ENCODE data around the gene CETP.

The CETP gene

DNA sequence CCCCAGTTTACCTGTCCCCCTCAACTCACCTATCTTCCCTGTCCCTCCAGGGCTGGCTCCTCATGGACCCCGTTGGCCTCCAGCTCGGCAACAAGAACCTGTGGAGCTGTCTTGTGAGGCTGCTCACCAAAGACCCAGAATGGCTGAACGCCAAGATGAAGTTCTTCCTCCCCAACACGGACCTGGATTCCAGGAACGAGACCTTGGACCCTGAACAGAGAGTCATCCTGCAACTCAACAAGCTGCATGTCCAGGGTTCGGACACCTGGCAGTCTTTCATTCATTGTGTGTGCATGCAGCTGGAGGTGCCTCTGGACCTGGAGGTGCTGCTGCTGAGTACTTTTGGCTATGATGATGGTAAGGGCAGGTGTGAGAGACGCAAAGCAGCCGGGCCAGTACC is 58.9 kb downstream of the CETP start:
- no peak for DNase-seq (ENCODE audit: low read depth, low spot score)

DNA sequence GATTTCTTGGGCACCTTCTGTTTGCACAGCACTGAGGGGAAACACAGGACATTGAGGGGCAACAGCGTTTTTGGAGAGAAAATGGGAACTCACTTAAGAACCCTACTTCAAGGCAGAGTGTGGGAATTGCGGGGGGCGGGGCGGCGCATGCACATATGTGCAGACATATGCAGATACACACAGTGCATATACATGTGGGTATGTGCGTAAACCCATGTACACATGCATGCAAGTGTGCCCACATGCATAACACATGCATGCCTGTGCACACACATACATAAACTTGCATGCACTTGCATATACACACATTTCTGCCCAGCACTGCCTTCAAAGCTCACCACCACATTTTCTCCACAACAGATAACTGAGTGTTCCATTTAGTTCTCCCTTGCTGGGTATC is 60.0 kb downstream of the CETP start:
- no peak for DNase-seq (ENCODE audit: low read depth, low spot score)

DNA sequence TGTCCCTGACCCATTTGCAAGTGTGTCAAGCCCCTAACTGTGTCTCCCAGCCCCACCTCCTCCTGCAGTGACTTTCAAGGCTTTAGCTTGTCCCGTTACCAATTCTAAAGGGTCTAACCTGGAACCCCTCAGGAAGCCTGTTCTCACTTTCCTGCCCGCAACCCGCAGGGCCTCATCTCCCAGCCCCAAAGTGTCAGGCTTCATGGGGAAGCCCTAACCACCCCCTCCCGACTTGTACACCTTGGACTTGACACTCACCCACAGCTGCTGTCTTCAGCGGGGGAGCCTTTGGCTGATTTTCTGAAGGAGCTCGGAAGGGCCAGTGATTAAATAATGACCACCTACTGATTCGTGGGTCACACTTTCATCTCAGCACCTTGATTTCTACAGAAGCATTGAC is 60.7 kb downstream of the CETP start:
- DNase-seq (ENCODE audit: low read depth, low spot score) = no peak

DNA sequence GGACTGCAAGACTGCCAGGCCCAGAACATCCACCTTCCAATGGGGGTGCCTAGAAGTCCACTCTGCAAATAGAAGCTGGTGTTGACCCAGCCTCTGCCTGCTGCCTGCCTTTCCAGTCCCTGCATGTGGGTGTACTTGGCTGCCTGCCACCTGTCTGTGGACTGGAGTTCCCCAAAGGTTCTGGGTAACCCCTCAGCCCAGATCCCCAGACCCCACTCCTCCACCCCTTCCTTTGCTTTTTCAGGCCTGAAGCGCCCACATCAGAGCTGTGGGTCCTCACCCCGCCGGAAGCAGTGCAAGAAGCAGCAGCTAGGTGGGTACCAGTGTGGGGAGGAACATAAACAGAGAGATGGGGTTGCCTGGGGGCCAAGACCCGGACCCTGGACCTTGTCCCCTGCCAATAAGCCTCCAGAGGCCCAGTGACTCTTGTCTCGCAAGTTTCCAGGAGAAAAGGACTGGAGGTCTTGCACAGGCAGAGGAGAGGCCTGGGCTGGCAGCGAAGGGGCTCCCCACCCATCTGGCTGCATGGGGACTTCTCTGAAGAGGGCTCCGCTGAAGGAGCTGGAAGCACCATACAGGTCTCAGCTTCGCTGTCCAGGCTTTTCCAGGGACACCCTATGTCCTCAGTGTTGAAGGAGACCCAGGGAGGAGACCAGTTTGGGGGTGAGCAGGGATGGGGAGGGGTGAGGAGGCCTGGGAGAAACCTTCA is 61.9 kb downstream of the CETP start:
- peak; percentile 47 for DNase-seq (ENCODE audit: low read depth, low spot score)

DNA sequence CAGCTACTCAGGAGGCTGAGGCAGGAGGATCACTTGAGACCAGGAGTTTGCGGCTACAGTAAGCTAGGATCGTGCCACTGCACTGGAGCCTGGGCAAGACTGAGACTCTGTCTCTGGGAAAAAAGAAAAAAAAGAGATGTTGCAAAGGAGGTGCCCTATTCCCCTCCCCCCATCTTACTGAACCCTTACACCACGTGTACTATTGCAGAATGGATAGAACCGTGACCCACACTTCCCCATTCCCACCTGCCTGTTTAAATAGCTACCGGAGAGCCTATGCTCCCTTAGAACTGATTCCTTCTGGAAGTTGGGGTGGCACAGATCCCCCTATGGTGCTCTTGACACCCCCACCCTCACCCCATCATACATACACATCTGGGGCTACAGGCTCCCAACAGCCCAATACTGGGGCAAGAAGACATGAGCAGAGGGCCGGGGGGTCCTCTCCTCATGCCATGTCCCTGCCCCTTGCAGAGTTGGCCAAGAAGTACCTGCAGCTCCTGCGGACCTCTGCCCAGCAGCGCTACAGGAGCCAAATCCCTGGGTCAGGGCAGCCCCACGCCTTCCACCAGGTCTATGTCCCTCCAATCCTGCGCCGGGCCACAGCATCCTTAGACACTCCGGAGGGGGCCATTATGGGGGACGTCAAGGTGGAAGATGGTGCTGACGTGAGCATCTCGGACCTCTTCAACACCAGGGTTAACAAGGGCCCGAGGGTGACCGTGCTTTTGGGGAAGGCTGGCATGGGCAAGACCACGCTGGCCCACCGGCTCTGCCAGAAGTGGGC is 63.3 kb downstream of the CETP start:
- DNase-seq (ENCODE audit: low read depth, low spot score) = no peak

DNA sequence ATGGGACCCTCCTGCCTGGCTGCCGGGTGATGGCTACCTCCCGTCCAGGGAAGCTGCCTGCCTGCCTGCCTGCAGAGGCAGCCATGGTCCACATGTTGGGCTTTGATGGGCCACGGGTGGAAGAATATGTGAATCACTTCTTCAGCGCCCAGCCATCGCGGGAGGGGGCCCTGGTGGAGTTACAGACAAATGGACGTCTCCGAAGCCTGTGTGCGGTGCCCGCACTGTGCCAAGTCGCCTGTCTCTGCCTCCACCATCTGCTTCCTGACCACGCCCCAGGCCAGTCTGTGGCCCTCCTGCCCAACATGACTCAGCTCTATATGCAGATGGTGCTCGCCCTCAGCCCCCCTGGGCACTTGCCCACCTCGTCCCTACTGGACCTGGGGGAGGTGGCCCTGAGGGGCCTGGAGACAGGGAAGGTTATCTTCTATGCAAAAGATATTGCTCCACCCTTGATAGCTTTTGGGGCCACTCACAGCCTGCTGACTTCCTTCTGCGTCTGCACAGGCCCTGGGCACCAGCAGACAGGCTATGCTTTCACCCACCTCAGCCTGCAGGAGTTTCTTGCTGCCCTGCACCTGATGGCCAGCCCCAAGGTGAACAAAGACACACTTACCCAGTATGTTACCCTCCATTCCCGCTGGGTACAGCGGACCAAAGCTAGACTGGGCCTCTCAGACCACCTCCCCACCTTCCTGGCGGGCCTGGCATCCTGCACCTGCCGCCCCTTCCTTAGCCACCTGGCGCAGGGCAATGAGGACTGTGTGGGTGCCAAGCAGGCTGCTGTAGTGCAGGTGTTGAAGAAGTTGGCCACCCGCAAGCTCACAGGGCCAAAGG is 64.4 kb downstream of the CETP start:
- no peak for DNase-seq (ENCODE audit: low read depth, low spot score)

DNA sequence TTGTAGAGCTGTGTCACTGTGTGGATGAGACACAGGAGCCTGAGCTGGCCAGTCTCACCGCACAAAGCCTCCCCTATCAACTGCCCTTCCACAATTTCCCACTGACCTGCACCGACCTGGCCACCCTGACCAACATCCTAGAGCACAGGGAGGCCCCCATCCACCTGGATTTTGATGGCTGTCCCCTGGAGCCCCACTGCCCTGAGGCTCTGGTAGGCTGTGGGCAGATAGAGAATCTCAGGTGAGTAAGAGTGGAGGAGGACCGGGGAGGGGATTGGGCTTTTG is 65.0 kb downstream of the CETP start:
- no peak for DNase-seq (ENCODE audit: low read depth, low spot score)

DNA sequence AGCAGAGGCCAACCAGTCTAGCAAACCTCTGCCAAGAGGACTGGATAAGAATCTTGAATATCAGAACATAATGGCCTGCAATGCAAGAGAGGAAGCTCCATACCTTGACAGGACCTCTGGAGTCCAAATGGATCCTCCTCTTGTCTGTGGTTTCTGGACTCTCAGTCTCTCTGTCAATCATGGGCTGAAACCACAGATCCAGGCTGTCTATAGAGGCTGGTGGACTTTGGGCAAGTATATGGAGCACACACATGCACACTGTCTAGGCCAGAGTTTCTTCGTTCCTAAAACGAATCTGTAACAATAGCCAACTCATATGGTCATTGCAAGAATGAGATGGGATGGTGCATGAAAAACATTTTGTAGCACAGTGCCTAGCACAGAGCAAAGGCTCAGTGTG is 65.3 kb downstream of the CETP start:
- no peak for DNase-seq (ENCODE audit: low read depth, low spot score)

DNA sequence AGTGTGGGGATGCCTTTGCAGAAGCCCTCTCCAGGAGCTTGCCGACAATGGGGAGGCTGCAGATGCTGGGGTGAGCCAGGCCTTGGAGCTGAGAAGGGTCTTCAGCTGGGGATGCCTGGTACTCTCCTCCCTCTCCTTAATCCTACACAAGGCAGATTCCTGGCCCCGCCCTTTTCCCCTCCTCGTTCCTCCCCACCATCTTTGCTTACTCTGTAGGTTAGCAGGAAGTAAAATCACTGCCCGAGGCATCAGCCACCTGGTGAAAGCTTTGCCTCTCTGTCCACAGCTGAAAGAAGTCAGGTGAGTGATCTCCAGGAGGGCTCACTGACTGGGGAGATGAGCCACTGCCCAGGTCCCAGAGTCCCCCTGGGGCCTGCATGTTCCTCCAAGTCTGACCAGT is 66.3 kb downstream of the CETP start:
- DNase-seq (ENCODE audit: low read depth, low spot score) = no peak

DNA sequence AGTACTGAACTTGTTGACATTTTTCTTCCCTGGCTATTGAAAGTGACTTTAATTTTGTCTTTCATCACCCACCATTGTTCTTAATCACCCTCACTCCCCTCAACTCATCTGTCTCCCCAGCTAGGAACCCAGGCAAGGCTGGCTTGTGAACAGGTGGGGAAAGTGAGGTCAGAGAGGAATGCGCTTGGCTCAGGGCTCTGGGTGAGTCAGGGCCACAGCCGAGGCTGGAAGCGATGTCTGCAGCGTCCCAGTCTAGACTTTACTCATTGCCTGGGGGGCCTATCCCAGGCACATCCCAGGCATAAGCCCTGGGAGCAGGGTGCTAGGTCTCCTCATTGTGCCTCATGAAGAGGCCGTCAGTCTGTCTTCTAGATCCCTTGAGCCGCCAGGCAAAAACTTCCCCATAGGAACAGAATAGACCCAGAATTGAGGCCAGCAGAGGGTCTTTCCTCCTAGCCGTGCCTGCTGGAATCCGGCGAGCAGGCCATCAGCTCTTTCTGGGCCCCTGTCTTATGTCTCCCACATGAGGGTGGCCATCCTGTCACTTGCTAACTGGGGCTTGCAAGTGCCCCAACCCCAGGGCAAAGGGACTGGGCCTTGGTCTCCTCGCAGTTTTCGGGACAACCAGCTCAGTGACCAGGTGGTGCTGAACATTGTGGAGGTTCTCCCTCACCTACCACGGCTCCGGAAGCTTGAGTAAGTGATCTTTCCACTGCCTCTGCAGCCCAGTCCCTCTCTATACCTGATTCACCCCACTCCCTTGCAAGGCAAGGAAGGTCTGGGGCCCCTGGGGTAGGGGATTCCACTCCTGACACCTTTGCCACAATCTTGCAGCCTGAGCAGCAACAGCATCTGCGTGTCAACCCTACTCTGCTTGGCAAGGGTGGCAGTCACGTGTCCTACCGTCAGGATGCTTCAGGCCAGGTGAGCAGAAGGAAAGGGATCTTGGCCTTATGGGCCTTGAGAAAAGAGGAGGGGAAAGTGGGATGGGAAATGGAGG is 67.7 kb downstream of the CETP start:
- DNase-seq (ENCODE audit: low read depth, low spot score) = no peak

DNA sequence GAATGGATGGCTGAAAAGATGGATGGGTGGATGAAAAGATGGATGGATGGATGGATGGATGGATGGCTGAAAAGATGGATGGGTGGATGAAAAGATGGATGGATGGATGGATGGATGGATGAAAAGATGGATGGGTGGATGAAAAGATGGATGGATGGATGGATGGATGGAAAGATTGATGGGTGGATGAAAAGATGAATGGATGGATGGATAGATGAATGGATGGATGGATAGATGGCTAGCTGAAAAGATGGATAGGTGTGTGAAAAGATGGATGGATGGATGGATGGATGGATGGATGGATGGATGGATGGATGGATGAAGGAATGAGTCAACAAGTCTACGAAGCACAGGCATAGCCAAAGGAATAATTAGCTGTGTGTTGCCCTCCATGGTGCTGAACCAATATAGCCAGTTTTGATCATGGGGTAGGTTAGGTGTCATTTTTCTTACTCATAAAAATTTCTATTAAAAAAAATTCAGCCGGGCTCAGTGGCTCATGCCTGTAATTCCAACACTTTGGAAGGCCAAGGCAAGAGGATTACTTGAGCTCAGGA is 68.7 kb downstream of the CETP start:
- DNase-seq (ENCODE audit: low read depth, low spot score) = no peak

DNA sequence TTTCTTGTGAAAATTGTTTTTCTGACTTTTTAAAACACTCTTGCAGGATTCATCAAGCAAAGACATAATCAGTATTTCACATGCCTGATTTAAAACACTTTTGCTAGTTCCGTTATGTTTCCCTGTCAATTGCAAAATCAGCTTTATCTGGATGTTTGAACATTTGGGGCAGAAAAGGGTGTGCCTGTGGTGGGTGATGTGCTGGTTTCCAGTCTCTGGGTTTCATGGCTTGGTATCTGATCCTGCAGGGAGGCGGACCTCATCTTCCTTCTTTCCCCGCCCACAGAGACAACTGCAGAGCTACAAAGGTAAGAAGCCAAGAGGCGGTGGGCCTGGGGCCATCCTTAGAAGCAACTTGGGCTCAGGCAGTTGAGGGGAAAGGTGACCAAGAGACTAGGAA is 69.4 kb downstream of the CETP start:
- no peak for DNase-seq (ENCODE audit: low read depth, low spot score)

DNA sequence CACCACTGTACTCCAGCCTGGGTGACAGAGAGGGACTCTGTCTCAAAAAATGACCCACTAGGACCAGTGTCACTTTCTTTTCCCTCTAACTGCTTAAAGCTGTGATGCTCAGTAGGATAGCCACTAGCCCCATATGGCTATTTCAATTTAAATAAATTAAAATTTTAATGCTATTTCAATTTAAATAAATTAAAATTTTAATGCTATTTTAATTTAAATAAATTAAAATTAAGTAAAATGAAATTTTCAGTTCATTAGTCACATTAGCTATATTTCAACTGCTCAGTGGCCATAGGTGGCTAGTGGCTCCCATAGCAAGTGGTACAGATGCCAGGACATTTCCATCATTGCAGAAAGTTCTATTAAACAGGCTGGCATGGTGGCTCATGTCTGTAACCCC is 70.6 kb downstream of the CETP start:
- DNase-seq (ENCODE audit: low read depth, low spot score) = no peak

DNA sequence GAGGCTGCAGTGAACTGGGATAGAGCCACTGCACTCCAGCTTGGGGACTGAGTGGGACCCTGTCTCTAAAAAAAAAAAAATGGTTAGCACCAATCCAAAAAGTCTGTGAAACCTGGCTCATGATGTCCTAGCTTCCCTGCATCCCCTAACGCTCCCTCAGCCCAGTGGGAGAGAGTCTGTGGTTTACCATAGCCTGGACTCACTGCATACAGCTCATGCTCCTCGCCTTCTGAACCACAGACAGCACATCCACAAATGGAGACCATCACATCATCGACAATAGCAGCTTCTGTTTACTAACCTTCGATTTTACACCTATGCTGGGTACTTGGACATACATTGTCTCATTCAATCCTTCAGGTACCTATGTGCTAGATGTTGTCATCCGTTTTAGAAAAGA is 71.2 kb downstream of the CETP start:
- no peak for DNase-seq (ENCODE audit: low read depth, low spot score)

Data from activated CD4-positive, CD25-positive, alpha-beta regulatory T cell treated with anti-CD3 and anti-CD28 coated beads, Interleukin-2, amount 50 U/mL, for 16 hours (primary cell).